ENCODE results near the gene ARHGDIA.
"Not testable (repeated sequence)": the region's sequence is repeated elsewhere in the genome, so short reads cannot be mapped to it uniquely, and the experiment has no call there.

The ARHGDIA gene

GRCh38 chr17:81840826-81841778 is 30.0 kb downstream of the ARHGDIA start:
- no peak for DNase-seq

- not testable (repeated sequence) for DNase-seq
These were observed 31.1 kb downstream of the ARHGDIA start for GRCh38 chr17:81840059-81840458.

GRCh38 chr17:81839301-81839700 is 31.8 kb downstream of the ARHGDIA start:
- no peak for DNase-seq

GRCh38 chr17:81838753-81839255 is 32.3 kb downstream of the ARHGDIA start:
- DNase-seq: no peak

- no peak for DNase-seq
These were observed 33.5 kb downstream of the ARHGDIA start for GRCh38 chr17:81837641-81838040.

- no peak for DNase-seq
These were observed 36.3 kb downstream of the ARHGDIA start, which contains the start of gene PPP1R27 for GRCh38 chr17:81834831-81835267. Gene PPP1R27, minus strand, starts transcription at chr17:81835050. Its CDS starts 97 bp downstream, at chr17:81834953.

GRCh38 chr17:81833921-81834830 is 37.0 kb downstream of the ARHGDIA start:
- DNase-seq: no peak

GRCh38 chr17:81833160-81833920 is 37.8 kb downstream of the ARHGDIA start, which contains the start of gene MCRIP1:
Gene MCRIP1, minus strand, starts transcription at chr17:81833291. Its CDS starts 8,785 bp downstream, at chr17:81824506.
- DNase-seq: peak; percentile 97 to 98

GRCh38 chr17:81832608-81833159 is 38.5 kb downstream of the ARHGDIA start:
- peak; percentile 60 to 62 for DNase-seq

GRCh38 chr17:81831957-81832607 is 39.1 kb downstream of the ARHGDIA start:
- peak; percentile 49 to 60 for DNase-seq

GRCh38 chr17:81831563-81831956 is 39.6 kb downstream of the ARHGDIA start:
- DNase-seq: peak in 1 of 2 donors; percentile 24

GRCh38 chr17:81829858-81830257 is 41.3 kb downstream of the ARHGDIA start:
- no peak for DNase-seq

- no peak for DNase-seq
These were observed 42.5 kb downstream of the ARHGDIA start for GRCh38 chr17:81828656-81829055.

GRCh38 chr17:81825841-81826466 is 45.2 kb downstream of the ARHGDIA start:
- DNase-seq: no peak

GRCh38 chr17:81824595-81824994 is 46.5 kb downstream of the ARHGDIA start:
- DNase-seq: no peak

- DNase-seq: no peak
These were observed 47.2 kb downstream of the ARHGDIA start for GRCh38 chr17:81823820-81824550.

- DNase-seq: no peak
These were observed 47.9 kb downstream of the ARHGDIA start for GRCh38 chr17:81822996-81823819.

GRCh38 chr17:81822312-81822637 is 48.9 kb downstream of the ARHGDIA start:
- no peak for DNase-seq
